OCI-M2 (cell line): ENCODE measurements around the gene DENND5A.

Experiments used
- DNase-seq: peaks from one replicate; lab custom pipeline; 2025; ENCODE audit not compliant: unreplicated experiment; lab: John Stamatoyannopoulos, UW

Gene DENND5A

GRCh38 chr11:9265211-9266131, at the start of gene DENND5A:
Gene DENND5A, minus strand, starts transcription at chr11:9265350. Its CDS starts 281 bp downstream, at chr11:9265069.
- DNase-seq = no peak

DNA sequence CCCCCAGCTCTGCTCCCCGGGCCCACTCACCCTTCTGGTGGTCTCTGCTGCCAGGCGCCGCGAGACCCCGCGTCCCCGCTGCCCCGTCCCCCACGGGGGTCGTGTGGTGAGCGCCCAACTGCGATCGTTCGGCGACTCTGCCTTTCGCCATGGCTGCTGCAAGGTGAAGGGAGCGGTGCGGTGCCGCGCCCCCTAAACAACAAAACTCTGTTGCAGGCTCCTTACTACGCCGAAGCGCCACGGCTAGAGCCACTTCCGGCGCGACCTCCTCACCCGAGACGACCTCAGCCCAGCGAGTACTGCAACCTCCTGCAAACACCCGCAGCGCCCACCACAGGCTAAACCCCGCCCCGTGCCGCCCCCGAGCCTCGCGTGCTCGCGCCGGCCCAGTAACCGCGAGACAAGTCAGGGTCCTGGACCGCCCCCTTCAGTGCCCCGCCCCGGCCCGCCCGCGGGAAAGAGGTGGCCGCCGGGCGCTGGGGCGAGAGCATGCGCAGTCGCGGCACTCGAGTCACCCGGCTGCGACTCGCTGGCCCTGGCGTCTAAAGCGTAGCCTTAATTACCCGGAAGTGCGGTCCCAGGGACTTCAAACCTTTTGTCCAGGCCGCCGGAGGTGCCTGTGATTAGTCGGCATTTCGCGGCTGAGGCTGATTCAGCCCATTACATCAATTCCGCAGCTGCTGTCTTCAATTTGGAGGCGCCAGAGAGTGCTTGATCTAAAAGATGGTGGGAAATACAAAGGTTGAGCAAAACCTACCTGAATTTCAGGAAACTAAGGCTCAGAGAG, 49.3 kb upstream of the DENND5A start, which contains the start of gene TMEM41B:
Gene TMEM41B, minus strand, starts transcription at position 303 of the 787 bp plus-strand sequence. Its CDS starts 152 bp downstream, at position 151.
- DNase-seq = peak; percentile 49

DNA sequence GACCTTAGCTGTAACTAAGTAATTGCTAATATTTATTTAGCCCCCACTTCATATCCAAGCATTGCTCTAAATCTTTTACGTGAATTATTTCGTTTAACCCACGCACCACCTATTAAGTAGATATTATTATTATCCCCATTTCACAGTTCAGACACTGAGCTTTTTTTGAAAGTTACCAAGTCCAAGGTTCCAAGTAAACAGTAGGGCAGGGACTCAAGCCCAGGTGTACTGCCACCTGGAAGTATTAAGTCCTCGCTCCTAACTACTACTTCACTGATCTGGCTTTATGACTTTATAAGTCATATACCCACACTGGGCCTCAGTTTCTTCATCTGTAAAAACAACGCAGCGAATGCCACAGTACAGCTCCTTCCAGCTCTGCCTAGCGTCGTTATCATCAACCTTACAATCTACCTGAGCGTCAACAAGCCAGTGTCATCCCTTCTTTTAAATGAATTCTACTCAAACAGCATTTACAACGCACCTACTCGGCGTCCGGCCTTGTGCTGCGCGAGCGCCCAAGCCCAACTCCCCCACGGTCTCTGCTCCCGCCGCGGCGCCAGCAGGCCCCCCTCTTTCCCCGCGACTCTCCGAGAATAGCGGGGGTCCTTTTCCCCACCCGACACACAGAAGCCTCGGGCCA, 48.6 kb upstream of the DENND5A start:
- DNase-seq = no peak

DNA sequence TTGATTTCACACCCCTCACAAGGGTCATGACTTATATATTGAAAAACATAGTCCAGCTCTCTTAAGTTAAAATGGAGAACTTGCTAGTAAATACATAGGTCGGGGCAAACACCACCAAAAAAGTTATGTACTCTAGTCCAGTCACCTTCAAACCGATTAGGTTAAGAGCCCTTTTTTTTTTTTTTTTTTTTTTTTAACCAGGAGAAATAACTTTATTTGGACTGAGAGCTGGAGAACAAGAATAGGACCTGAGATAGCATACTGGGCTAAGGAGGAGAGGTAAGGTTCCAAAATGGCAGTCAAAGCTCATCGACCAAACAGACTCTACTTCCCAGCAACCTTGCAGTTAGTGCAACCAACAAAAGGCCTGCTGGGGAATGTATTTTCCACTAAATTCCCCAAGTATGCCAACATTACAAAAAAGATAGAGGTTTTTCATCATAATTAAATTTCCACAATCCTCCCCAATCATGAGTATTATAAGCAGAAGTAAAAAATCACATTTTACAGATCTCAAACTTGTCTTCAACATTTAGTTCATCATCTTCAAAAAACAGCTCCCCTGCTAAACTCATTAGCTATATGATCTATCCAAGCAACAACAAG, 45.4 kb upstream of the DENND5A start:
- no peak for DNase-seq

DNA sequence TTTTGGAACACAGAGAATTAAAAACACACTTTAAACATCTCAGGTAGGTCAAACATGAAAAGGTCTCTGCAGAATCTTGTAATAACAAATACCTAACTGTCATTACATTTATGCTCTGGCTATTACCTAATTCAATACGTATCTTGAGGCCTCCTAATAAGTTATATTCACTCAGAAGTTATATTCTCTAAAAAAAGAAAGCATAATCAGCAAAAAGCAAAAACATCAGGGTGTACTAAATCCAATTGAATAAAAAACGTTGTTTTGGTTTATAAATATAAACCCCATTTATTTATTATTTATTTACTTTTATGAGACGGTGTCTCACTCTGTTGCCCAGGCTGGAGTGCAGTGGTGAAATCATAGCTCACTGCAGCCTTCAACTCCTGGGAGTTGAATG, 39.0 kb upstream of the DENND5A start:
- no peak for DNase-seq

- no peak for DNase-seq
Observed at GRCh38 chr11:9302448-9302847, 37.3 kb upstream of the DENND5A start.

- DNase-seq = no peak
Observed at GRCh38 chr11:9301720-9302119, 36.6 kb upstream of the DENND5A start.

DNA sequence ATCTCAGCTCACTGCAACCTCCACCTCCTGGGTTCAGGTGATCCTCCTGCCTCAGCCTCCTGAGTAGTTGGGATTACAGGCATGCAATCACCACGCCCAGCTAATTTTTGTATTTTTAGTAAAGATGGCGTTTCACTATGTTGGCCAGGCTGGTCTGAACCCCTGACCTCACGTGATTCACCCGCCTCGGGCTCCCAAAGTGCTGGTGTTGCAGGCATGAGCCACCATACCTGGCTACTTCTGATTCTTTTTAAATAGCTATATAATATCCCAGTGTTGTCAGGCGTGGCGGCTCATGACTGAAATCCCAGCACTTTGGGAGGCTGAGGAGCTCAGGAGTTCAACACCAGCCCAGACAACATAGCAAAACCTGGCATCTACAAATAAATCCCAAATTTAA, 28.5 kb upstream of the DENND5A start:
- DNase-seq = no peak

DNA sequence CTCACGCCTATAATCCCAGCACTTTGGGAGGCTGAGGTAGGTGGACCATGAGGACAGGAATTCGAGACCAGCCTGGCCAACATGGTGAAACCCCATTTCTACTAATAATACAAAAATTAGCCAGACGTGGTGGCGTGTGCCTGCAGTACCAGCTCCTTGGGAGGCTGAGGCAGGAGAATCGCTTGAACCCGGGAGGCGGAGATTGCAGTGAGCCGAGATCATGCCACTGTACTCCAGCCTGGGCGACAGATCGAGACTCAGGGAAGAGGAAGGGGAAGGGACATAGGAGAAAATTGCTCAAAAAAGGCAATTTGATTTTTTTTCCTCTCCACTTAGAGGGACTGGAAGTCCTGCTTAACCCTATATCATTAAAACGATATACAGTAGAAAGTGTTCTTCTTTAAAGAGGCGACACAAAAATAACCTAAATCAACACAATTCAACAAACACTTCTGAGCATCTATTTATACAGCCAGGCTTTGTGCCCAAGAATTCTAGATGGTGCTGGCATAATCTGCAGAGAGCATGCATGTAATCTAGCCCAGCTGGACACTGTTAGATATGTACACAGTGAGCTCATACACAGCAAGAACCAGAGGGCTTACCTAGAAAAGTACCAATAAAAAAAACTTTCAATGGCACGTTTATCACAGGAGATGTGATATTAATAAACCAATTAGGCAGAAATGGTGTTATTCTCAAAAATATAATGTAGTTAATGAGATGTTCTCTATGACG, 20.9 kb upstream of the DENND5A start:
- DNase-seq = no peak

GRCh38 chr11:9280655-9281301, 15.6 kb upstream of the DENND5A start:
- DNase-seq = no peak

- DNase-seq = no peak
Observed at GRCh38 chr11:9277176-9277575, 12.0 kb upstream of the DENND5A start.

GRCh38 chr11:9276571-9276970, 11.4 kb upstream of the DENND5A start:
- DNase-seq = no peak

DNA sequence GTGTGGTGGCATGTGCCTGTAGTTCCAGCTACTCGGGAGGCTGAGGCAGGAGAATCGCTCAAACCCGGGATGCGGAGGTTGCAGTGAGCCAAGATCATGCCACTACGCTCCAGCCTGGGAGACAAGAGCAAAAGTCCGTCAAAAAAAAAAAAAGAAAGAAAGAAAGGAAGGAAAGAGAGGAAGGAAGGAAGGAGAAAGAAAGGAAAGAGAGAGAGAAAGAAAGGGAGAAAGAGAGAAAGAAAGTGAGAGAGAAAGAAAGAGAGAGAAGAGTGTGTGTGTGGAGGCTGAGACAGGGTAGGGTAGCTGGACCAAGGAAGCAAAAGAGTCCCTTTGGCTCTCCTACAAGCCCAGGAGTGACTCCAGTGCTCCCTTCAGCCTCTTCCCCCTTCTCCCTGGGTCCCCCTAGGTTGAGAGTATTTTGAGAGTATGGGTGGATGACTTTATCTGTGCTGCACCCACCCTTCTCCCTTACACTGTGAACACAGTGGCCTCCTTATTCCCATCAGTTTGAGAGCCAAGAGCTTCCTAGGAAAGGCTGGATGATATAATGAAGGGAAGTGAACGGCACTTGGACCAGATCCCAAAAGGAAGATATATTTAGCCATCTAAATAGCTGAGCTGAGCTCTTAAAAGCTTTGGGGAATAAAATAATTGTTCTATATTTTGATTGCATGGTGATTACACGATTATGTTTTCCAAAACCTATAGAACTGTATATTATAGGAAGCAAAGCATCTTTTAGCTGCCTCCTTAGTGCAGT, 9.5 kb upstream of the DENND5A start:
- no peak for DNase-seq

- no peak for DNase-seq
Observed at GRCh38 chr11:9273376-9274336, 8.5 kb upstream of the DENND5A start.

- no peak for DNase-seq
Observed at GRCh38 chr11:9269492-9270013, 4.4 kb upstream of the DENND5A start.

DNA sequence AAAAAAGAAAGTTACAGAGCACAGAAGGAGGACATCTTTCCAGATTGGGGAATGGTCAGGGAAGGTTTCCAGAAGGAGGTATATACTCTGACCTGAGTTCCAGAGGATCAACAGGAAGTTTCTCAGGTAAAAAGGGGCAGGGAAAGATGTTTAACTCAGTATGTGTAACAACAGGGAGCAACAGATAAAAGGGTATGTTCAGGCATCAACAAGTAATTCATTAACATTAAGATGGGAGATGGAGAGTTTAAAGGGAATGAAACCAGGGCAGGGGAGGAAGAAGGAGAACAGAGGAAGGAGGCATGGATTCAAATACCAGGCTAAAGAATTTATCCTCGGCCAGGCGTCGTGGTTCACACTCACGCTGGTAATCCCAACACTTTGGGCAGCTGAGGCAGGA, 2.5 kb upstream of the DENND5A start:
- DNase-seq = no peak

GRCh38 chr11:9266926-9267325, 1.8 kb upstream of the DENND5A start:
- DNase-seq = no peak
